OCI-M2 (cell line): Measurements from ENCODE around the gene RMDN2.

ENCODE experiments used
- DNase-seq: peaks from one replicate; lab custom pipeline; 2025; ENCODE audit not compliant: unreplicated experiment; lab: John Stamatoyannopoulos, UW

RMDN2 gene

GRCh38 chr2:38037757-38038621 lies 112.9 kb downstream of the RMDN2 start:
- no peak for DNase-seq

GRCh38 chr2:38038682-38039081 lies 113.6 kb downstream of the RMDN2 start:
- DNase-seq = no peak

- no peak for DNase-seq
Measured at GRCh38 chr2:38039121-38039910, 114.2 kb downstream of the RMDN2 start.

GRCh38 chr2:38045811-38046210 lies 120.7 kb downstream of the RMDN2 start:
- no peak for DNase-seq

- no peak for DNase-seq
Measured at GRCh38 chr2:38056216-38056615, 131.1 kb downstream of the RMDN2 start.

GRCh38 chr2:38057651-38058410 lies 132.7 kb downstream of the RMDN2 start:
- DNase-seq = no peak

GRCh38 chr2:38060236-38061018 lies 135.3 kb downstream of the RMDN2 start:
- DNase-seq = no peak

GRCh38 chr2:38064801-38065501 lies 139.9 kb downstream of the RMDN2 start:
- no peak for DNase-seq

GRCh38 chr2:38065502-38066135 lies 140.5 kb downstream of the RMDN2 start:
- DNase-seq = no peak

GRCh38 chr2:38066421-38067115 lies 141.5 kb downstream of the RMDN2 start:
- no peak for DNase-seq
